ENCODE measurements around the gene HOMER2. TPM values are rescaled to one million over a fixed set of nuclear protein-coding genes. Genes with fewer than 3 reads are reported as not detected.

The HOMER2 gene
- total and polyA plus RNA-seq, 9 of the 15 experiments (the other 6 are each of a cell fraction or from before 2014, with no cell fraction given): 0.13 to 0.47 (median 0.29) TPM; not detected in 1

DNA sequence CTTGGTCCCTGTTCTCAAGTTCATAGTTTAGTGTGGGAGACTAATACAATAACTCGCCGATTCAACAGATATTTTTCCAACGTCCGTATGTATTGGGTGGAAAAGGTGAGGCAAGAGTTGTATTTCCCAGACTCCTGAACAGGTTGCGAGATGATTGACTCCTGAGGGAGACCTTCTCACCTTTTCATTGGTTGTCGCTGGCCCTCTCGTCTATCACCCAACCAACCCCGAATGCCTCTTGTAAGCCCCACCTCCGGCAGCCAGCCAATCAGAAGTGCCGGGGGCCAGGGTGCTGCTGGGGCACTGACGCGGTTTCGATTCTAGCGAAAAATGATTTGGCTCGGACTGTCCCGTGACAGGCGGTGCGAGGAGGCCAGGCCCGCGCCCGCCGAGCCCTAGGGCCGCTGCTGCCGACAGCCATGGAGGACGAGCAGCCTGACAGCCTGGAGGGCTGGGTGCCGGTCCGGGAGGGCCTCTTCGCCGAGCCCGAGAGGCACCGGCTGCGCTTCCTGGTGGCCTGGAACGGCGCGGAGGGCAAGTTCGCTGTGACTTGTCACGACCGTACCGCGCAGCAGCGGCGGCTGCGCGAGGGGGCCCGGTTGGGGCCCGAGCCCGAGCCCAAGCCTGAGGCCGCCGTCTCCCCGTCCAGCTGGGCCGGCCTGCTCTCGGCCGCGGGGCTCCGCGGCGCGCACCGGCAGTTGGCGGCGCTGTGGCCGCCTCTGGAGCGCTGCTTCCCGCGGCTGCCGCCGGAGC is 143.0 kb downstream of the HOMER2 start, which contains the start of gene WHAMM:
TSS of gene WHAMM (plus strand) at position 321 of the 753 bp plus-strand sequence. CDS start at position 420, 99 bp downstream.
- ChIA-PET POLR2A (interaction anchor here (0.5 to 0.9 kb wide), 4 partner anchors 23 to 177 kb away, joined by 3 read pairs; partner anchors contain the start of gene RAMAC), CTCF (ENCODE audit: low intra/inter-chr PET ratio) (no interaction called here)
- FAIRE-seq (peak; percentile 97), ATAC-seq (peak; percentile 96), DNase-seq (ENCODE audit: extremely low read depth in 1 of 4, low spot score in 3 of 4) (peak; percentile 98 to 99 (median 98))
- peak within 1 kb of the TSS; percentile 94 for H3K4me3 ChIP-seq
- 0 out of 2 replicates have a peak, but pooled peaks cover 2% of the 10 kb centered on the region for H4K20me1 ChIP-seq (replicated peaks; ENCODE audit: control insufficient read depth, insufficient read depth, low read length)
- BruUV-seq (replicated peaks): no TSS peak
- peak within 1 kb of the TSS; percentile 88 to 99 for H3K9ac ChIP-seq (ENCODE audit: insufficient read depth in 1 of 2, low read depth in 2 of 2, low read length in 2 of 2)
- peak within 1 kb of the TSS; percentile 93 for H3K27ac ChIP-seq (ENCODE audit: extremely low read depth, low read depth, low read length)
- peaks cover 12 to 21% of the 10 kb centered on the region in 2 experiments; a peak in 4 of 5 replicates for H3K4me1 ChIP-seq (replicated peaks in 1 of 2; ENCODE audit: control insufficient read depth in 2 of 2, insufficient read depth in 2 of 2, low read length in 2 of 2)
- H3K9me3 ChIP-seq (replicated peaks; ENCODE audit: control insufficient read depth, insufficient read depth, low read depth, low read length): no peaks in the 10 kb centered on the region
- no peaks in the 10 kb centered on the region for H3K27me3 ChIP-seq (ENCODE audit: control insufficient read depth in 2 of 2, insufficient read depth in 2 of 2, low read length in 2 of 2)
- peaks cover 39% of the 10 kb centered on the region for H3K79me2 ChIP-seq (ENCODE audit: control insufficient read depth, insufficient read depth, low read length)
- in situ Hi-C loops (cut with MboI) (no loop called here), intact Hi-C loops (cut with micrococcal nuclease) (loop anchor here (2.0 to 10.0 kb wide), 4 partner anchors 38 to 165 kb away; partner anchors contain the start of gene CPEB1)
- H3K9me1 ChIP-seq (ENCODE audit: control insufficient read depth, insufficient read depth, low read length): no peaks in the 10 kb centered on the region
- under 1% methylated on average over 51 of the region's 67 CpGs for WGBS (ENCODE audit: insufficient coverage, low coverage, missing lambda C conversion rate)
- H3K36me3 ChIP-seq (ENCODE audit: control insufficient read depth, insufficient read depth, low read length): peaks cover 20% of the 10 kb centered on the region; the same call in 2 of the 3 replicates
- peak within 1 kb of the TSS; percentile 95 for H3K4me2 ChIP-seq (ENCODE audit: insufficient read depth, low read length)
- peak within 1 kb of the TSS; percentile 90 for H2AFZ ChIP-seq (ENCODE audit: low read depth, low read length)
- TF ChIP-seq ASH1L (IDR thresholded peaks at IDR 0.05; ENCODE audit: borderline replicate concordance, low read depth, partially characterized antibody) (peak; percentile 97), RCOR1 (IDR thresholded peaks at IDR 0.05; ENCODE audit: borderline replicate concordance in 1 of 2, low read depth in 2 of 2, low read length in 2 of 2) (peak in 1 of 2 experiments; percentile 88; a peak in 2 of 4 replicates), CBX3 (IDR thresholded peaks at IDR 0.05; ENCODE audit: borderline replicate concordance in 1 of 2, low read length in 2 of 2) (0 out of 3 replicates have a peak, but pooled peaks of 1 of the 2 experiments have one; percentile 4), NFYB (IDR thresholded peaks at IDR 0.05; ENCODE audit: extremely low read depth, insufficient read length) (peak; percentile 97), ZNF232 (CRISPR knock-in tag; IDR thresholded peaks at IDR 0.05) (no peak), JUNB (CRISPR knock-in tag; conservative IDR thresholded peaks at IDR 0.05) (no peak), ZNF3 (CRISPR knock-in tag; IDR thresholded peaks at IDR 0.05) (no peak), POLR2A (conservative IDR thresholded peaks at IDR 0.05) (peak; percentile 91), ZNF146 (CRISPR knock-in tag; IDR thresholded peaks at IDR 0.05; ENCODE audit: unreplicated experiment) (no peak)
- TF ChIP-seq, protein P1, sequence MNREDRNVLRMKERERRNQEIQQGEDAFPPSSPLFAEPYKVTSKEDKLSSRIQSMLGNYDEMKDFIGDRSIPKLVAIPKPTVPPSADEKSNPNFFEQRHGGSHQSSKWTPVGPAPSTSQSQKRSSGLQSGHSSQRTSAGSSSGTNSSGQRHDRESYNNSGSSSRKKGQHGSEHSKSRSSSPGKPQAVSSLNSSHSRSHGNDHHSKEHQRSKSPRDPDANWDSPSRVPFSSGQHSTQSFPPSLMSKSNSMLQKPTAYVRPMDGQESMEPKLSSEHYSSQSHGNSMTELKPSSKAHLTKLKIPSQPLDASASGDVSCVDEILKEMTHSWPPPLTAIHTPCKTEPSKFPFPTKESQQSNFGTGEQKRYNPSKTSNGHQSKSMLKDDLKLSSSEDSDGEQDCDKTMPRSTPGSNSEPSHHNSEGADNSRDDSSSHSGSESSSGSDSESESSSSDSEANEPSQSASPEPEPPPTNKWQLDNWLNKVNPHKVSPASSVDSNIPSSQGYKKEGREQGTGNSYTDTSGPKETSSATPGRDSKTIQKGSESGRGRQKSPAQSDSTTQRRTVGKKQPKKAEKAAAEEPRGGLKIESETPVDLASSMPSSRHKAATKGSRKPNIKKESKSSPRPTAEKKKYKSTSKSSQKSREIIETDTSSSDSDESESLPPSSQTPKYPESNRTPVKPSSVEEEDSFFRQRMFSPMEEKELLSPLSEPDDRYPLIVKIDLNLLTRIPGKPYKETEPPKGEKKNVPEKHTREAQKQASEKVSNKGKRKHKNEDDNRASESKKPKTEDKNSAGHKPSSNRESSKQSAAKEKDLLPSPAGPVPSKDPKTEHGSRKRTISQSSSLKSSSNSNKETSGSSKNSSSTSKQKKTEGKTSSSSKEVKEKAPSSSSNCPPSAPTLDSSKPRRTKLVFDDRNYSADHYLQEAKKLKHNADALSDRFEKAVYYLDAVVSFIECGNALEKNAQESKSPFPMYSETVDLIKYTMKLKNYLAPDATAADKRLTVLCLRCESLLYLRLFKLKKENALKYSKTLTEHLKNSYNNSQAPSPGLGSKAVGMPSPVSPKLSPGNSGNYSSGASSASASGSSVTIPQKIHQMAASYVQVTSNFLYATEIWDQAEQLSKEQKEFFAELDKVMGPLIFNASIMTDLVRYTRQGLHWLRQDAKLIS (CRISPR knock-in tag; IDR thresholded peaks at IDR 0.05): no peak
- TF ChIP-seq, protein P2, sequence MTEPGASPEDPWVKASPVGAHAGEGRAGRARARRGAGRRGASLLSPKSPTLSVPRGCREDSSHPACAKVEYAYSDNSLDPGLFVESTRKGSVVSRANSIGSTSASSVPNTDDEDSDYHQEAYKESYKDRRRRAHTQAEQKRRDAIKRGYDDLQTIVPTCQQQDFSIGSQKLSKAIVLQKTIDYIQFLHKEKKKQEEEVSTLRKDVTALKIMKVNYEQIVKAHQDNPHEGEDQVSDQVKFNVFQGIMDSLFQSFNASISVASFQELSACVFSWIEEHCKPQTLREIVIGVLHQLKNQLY (CRISPR knock-in tag; conservative IDR thresholded peaks at IDR 0.05): 0 out of 4 replicates have a peak, but pooled peaks of 1 of the 2 experiments have one; percentile 21
- TF ChIP-seq, protein P3, sequence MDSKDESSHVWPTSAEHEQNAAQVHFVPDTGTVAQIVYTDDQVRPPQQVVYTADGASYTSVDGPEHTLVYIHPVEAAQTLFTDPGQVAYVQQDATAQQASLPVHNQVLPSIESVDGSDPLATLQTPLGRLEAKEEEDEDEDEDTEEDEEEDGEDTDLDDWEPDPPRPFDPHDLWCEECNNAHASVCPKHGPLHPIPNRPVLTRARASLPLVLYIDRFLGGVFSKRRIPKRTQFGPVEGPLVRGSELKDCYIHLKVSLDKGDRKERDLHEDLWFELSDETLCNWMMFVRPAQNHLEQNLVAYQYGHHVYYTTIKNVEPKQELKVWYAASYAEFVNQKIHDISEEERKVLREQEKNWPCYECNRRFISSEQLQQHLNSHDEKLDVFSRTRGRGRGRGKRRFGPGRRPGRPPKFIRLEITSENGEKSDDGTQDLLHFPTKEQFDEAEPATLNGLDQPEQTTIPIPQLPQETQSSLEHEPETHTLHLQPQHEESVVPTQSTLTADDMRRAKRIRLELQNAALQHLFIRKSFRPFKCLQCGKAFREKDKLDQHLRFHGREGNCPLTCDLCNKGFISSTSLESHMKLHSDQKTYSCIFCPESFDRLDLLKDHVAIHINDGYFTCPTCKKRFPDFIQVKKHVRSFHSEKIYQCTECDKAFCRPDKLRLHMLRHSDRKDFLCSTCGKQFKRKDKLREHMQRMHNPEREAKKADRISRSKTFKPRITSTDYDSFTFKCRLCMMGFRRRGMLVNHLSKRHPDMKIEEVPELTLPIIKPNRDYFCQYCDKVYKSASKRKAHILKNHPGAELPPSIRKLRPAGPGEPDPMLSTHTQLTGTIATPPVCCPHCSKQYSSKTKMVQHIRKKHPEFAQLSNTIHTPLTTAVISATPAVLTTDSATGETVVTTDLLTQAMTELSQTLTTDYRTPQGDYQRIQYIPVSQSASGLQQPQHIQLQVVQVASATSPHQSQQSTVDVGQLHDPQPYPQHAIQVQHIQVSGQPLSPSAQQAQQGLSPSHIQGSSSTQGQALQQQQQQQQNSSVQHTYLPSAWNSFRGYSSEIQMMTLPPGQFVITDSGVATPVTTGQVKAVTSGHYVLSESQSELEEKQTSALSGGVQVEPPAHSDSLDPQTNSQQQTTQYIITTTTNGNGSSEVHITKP (IDR thresholded peaks at IDR 0.05; ENCODE audit: partially characterized antibody): peak; percentile 6

Data from K562 (cell line).